OCI-LY7 (cell line): ENCODE results near the gene PHF1. TPM values are rescaled to one million over a fixed set of nuclear protein-coding genes. Genes with fewer than 3 reads are reported as not detected.

Source experiments
- BruUV-seq: library from RNA; stranded (reverse); fragments of 400-500 nt; replicated peaks from 2 replicates; lab custom pipeline; 2021; lab: Mats Ljungman, UMichigan
- CTCF ChIA-PET: fragments of 300-600 bp; sonication (Branson Sonifier 250); formaldehyde crosslinking; loops from one replicate; lab custom pipeline; 2022; ENCODE audit warnings: antibody characterized with exemption; ENCODE audit not compliant: unreplicated experiment; lab: Charles Lee
- POLR2A ChIA-PET: fragments of 300-600 bp; sonication (Branson Sonifier 250); formaldehyde crosslinking; loops from one replicate; lab custom pipeline; 2022; ENCODE audit warnings: antibody characterized with exemption; lab: Charles Lee
- DNase-seq: peaks from one replicate; pipeline ENCODE4 v3.0.0-alpha.2; 2015; ENCODE audit warnings: low spot score
- H2AFZ ChIP-seq: fragments of 200-600 bp; sonication (generic), shearing (Covaris generic); 2 replicates; pipeline ENCODE4 v1.6.1; 2014; ENCODE audit warnings: mild to moderate bottlenecking, antibody characterized with exemption, low read length, moderate library complexity
- H3K27ac ChIP-seq: fragments of 200-600 bp; sonication (generic); 2 replicates; pipeline ENCODE4 v1.5.1; 2014; ENCODE audit warnings: mixed run types, low read depth, mild to moderate bottlenecking, moderate library complexity, low read length, inconsistent platforms; ENCODE audit not compliant: poor library complexity, severe bottlenecking
- H3K36me3 ChIP-seq: fragments of 200-600 bp; sonication (generic); 2 replicates; pipeline ENCODE4 v1.6.1; 2014; ENCODE audit warnings: mild to moderate bottlenecking, antibody characterized with exemption, low read length, moderate library complexity, mixed read lengths; ENCODE audit not compliant: insufficient read depth
- H3K4me1 ChIP-seq: fragments of 200-600 bp; sonication (generic); 2 replicates; pipeline ENCODE4 v1.5.1; 2014; ENCODE audit warnings: mild to moderate bottlenecking, low read length; ENCODE audit not compliant: insufficient read depth, poor library complexity, severe bottlenecking
- H3K4me2 ChIP-seq: fragments of 200-600 bp; sonication (generic); 2 replicates; pipeline ENCODE4 v1.6.1; 2014; ENCODE audit warnings: mild to moderate bottlenecking, low read length
- H3K4me3 ChIP-seq: fragments of 200-600 bp; sonication (generic); 2 replicates; pipeline ENCODE4 v1.5.1; 2014; ENCODE audit warnings: mild to moderate bottlenecking, low read depth, low read length; ENCODE audit not compliant: poor library complexity, severe bottlenecking
- H3K79me2 ChIP-seq: fragments of 200-600 bp; sonication (generic); 2 replicates; pipeline ENCODE4 v1.6.1; 2016; ENCODE audit warnings: low read depth, mild to moderate bottlenecking, low read length, moderate library complexity, mixed read lengths; ENCODE audit not compliant: insufficient read depth
- H3K9me2 ChIP-seq: fragments of 200-600 bp; sonication (generic); 2 replicates; pipeline ENCODE4 v1.6.1; 2016; ENCODE audit warnings: mild to moderate bottlenecking, low read length, mixed read lengths; ENCODE audit not compliant: insufficient read depth
- H3K9me3 ChIP-seq: fragments of 200-600 bp; sonication (generic); 2 replicates; pipeline ENCODE4 v1.6.1; 2014; ENCODE audit warnings: mild to moderate bottlenecking, mixed run types, low read length, mixed read lengths
- H4K20me1 ChIP-seq: fragments of 200-600 bp; sonication (generic); 2 replicates; pipeline ENCODE4 v1.6.1; 2014; ENCODE audit warnings: mild to moderate bottlenecking, antibody characterized with exemption, low read length, moderate library complexity, mixed read lengths; ENCODE audit not compliant: insufficient read depth
- EZH2phosphoT487 ChIP-seq: fragments of 200-600 bp; sonication (generic); IDR thresholded peaks from 2 replicates; pipeline ENCODE4 v1.6.1; 2018; ENCODE audit warnings: low read depth, borderline replicate concordance, mild to moderate bottlenecking, mixed run types, antibody characterized with exemption, low read length, moderate library complexity, mixed read lengths
- intact Hi-C: fragments of 100-400 bp; cut with micrococcal nuclease; formaldehyde crosslinking; loops from one replicate; pipeline ENCODE4 v1.10.0; 2022; ENCODE audit not compliant: unreplicated experiment
- total RNA-seq, 2 experiments: library from RNA; depleted of rRNA in 1 of 2; stranded (reverse); fragments of >200 nt in 1 of 2; shearing (Covaris generic) in 1 of 2; gene quantifications; 2 replicates each; pipeline ENCODE4 v1.2.3, GENCODE V29; 2014 to 2022
- TF ChIP-seq, protein P1 (sequence below): fragments of 200-600 bp; sonication (generic); conservative IDR thresholded peaks from 2 replicates; pipeline ENCODE4 v1.5.1; 2014; ENCODE audit warnings: mild to moderate bottlenecking, antibody characterized with exemption, low read length, moderate library complexity, mixed read lengths

PHF1 gene
- total RNA-seq, 2 experiments from 2014 or later: 19.9 to 30.2 TPM

DNA sequence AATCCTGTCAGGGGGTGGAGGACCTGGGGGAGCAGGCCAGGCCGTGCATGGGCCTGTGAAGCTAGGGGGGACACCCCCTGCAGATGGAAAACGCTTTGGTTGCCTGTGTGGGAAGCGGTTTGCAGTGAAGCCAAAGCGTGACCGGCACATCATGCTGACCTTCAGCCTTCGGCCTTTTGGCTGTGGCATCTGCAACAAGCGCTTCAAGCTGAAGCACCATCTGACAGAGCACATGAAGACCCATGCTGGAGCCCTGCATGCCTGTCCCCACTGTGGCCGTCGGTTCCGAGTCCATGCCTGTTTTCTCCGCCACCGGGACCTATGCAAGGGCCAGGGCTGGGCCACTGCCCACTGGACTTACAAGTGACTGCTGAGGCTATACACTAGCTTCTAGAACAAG is 45.3 kb downstream of the PHF1 start:
- ChIA-PET POLR2A (interaction anchor here (0.6 kb wide), 1 partner anchor 215 kb away, joined by 10 read pairs; no protein-coding TSS in a partner anchor), CTCF (no interaction called here)
- Histone ChIP-seq H3K9me3 (no peaks in the 10 kb centered on the region), H3K27ac (no peak overlapping the region), H4K20me1 (no peaks in the 10 kb centered on the region), H3K4me3 (no peak overlapping the region), H2AFZ (no peak overlapping the region), H3K79me2 (peaks cover 19% of the 10 kb centered on the region; the same call in 1 of the 2 replicates), H3K9me2 (no peaks in the 10 kb centered on the region), H3K36me3 (peaks cover 22% of the 10 kb centered on the region), H3K4me1 (peaks cover 19% of the 10 kb centered on the region), H3K4me2 (no peak overlapping the region)
- intact Hi-C loops: no loop called here
- TF ChIP-seq, protein P1, sequence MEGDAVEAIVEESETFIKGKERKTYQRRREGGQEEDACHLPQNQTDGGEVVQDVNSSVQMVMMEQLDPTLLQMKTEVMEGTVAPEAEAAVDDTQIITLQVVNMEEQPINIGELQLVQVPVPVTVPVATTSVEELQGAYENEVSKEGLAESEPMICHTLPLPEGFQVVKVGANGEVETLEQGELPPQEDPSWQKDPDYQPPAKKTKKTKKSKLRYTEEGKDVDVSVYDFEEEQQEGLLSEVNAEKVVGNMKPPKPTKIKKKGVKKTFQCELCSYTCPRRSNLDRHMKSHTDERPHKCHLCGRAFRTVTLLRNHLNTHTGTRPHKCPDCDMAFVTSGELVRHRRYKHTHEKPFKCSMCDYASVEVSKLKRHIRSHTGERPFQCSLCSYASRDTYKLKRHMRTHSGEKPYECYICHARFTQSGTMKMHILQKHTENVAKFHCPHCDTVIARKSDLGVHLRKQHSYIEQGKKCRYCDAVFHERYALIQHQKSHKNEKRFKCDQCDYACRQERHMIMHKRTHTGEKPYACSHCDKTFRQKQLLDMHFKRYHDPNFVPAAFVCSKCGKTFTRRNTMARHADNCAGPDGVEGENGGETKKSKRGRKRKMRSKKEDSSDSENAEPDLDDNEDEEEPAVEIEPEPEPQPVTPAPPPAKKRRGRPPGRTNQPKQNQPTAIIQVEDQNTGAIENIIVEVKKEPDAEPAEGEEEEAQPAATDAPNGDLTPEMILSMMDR: no peak
- no peak for TF ChIP-seq EZH2phosphoT487
- DNase-seq: no peak
- no TSS peak for BruUV-seq

DNA sequence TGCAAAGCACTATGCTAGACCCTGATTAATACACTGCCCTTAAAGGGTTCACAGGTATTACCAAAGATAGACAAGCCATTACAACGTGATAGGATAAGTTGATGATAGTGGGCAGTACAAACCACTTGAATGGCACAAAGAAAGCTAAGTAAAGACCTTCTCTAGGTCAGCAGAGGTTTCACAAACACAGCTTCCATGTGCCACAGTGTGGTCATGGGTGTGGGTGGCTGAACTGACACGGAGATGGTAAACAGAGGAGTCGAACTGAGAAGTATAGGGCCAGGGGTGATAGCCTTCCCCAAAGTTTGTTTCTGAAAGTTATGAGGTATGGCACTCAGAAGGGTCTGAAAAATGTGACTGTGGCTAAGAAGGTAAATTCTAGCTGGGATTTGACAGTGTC is 47.9 kb downstream of the PHF1 start:
- no peak overlapping the region for H3K4me2 ChIP-seq
- no peak overlapping the region for H3K27ac ChIP-seq
- intact Hi-C loops: no loop called here
- CTCF ChIA-PET: no interaction called here
- H3K36me3 ChIP-seq: peaks cover 18% of the 10 kb centered on the region
- POLR2A ChIA-PET: no interaction called here
- DNase-seq: no peak
- TF ChIP-seq EZH2phosphoT487: no peak
- TF ChIP-seq, protein P1: no peak
- H2AFZ ChIP-seq: no peak overlapping the region
- H3K4me3 ChIP-seq: no peak overlapping the region
- no peaks in the 10 kb centered on the region for H4K20me1 ChIP-seq
- H3K4me1 ChIP-seq: peaks cover 8% of the 10 kb centered on the region
- H3K79me2 ChIP-seq: peaks cover 13% of the 10 kb centered on the region; the same call in 1 of the 2 replicates
- no TSS peak for BruUV-seq
- no peaks in the 10 kb centered on the region for H3K9me3 ChIP-seq
- no peaks in the 10 kb centered on the region for H3K9me2 ChIP-seq

DNA sequence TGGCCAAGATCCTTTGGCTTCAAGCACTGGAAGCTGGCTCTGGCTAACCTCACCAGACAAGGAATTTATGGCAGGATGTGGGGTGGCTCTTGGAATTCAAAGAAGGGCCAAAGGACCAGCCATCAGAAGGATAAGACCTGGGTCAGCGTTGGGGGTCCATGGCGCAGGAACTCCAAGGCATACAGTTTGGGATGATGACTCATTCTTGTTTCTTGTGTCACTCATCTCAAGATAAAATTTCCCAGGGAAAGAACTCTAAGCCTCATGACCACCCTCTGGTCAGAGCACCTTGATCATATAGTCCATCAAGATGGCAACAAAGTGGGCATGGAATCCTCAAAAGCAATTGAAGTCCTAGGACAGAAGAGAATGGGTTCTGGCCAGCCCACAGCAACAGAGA is 48.4 kb downstream of the PHF1 start:
- Histone ChIP-seq H3K9me2 (no peaks in the 10 kb centered on the region), H3K9me3 (no peaks in the 10 kb centered on the region), H3K27ac (no peak overlapping the region), H4K20me1 (no peaks in the 10 kb centered on the region), H3K36me3 (peaks cover 18% of the 10 kb centered on the region), H3K4me2 (no peak overlapping the region), H3K79me2 (peaks cover 10% of the 10 kb centered on the region; the same call in 1 of the 2 replicates), H2AFZ (no peak overlapping the region), H3K4me1 (peaks cover 8% of the 10 kb centered on the region), H3K4me3 (no peak overlapping the region)
- POLR2A ChIA-PET: no interaction called here
- no peak for TF ChIP-seq EZH2phosphoT487
- TF ChIP-seq, protein P1: no peak
- DNase-seq: no peak
- intact Hi-C loops: no loop called here
- no TSS peak for BruUV-seq
- CTCF ChIA-PET: no interaction called here
